GM18519 (cell line): ENCODE data around the gene IGSF5.
"Not testable (repeated sequence)": the region's sequence is repeated elsewhere in the genome, so short reads cannot be mapped to it uniquely, and the experiment has no call there.

Experiments used
- ATAC-seq: cut with Tn5 transposase; IDR thresholded peaks from one replicate; pipeline ENCODE4 v1.9.1; 2021; ENCODE audit warnings: mild to moderate bottlenecking, moderate library complexity; ENCODE audit not compliant: unreplicated experiment, low FRiP score

IGSF5 gene

DNA sequence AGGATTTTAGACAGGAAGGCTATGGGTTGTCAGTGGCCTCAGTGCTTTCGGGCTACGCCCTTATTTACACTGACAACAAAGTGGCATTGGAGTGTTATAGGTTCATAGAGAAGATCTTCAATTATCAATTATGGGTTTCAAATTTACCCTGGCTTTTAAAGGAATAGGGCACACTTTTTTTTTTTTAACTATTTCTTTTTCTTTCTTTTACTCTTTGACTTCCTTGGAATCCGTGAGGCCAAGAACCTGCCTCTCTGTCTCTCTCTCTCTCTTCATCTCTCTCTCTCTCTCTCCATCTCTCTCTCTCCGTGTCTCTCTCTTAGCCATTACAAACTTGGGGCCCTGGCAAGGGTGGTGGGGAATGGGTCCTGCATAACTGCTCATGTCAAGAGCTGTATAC lies at the start of gene IGSF5:
Gene IGSF5 (plus strand): TSS at position 301 of the 400 bp plus-strand sequence. CDS start 327 bp downstream, outside the sequence.
- ATAC-seq = not testable (repeated sequence)

DNA sequence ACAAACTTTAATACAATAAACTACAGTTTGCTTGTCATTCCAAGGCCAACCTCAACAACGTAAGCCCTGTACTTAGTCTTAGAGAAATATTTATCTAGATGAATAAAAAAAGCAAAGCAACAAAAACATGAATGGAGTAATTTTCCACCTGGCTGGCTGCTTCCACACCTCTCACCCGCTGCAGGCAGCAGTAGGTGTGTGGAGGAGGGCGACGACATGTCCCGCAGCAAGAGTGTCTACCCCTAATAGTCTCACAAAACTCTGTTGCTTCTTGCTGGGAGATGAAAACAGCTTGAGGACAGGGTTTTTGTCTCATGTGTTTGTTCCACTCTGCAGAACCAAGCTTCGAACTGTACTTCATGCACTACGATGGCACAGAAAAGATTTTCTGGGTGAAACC lies 48.8 kb upstream of the IGSF5 start:
- ATAC-seq = no peak

DNA sequence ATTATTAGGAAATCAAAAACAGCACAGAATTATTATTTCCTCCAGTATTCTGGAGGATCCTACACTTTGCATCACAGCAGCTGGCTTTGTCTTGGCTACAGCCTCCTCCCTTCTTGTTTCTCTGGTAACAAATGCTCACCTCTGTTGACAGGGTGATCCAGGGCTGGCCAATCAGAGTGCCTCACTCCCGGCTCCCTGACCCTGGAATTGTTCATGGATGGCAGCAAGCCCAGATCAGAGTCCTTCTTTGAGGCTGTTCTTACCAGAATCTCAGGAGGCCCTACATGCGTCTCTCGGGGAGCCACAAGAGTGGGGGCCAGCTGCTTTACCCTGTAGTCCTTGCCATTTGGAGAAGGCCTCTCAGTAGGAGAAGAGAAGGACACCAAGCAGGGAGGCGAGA lies 48.4 kb upstream of the IGSF5 start:
- no peak for ATAC-seq

DNA sequence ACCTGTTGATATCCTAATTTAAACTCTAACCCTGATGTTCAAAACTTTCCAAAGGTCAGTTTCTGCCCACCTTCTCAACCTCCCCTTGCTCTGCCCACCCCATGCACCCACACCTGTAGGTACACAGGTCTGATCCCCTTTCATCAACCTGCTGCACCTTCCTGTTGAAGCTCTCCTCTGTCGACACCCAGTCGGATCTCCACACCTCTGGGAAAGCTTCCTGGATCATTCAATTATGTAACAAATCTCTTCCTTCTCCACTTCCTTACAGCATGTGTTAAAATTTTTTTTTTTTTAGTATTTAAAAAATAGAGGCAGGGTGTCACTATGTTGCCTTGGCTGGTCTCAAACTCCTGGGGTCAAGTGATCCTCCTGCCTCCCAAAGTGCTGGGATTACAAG lies 44.7 kb upstream of the IGSF5 start:
- no peak for ATAC-seq

DNA sequence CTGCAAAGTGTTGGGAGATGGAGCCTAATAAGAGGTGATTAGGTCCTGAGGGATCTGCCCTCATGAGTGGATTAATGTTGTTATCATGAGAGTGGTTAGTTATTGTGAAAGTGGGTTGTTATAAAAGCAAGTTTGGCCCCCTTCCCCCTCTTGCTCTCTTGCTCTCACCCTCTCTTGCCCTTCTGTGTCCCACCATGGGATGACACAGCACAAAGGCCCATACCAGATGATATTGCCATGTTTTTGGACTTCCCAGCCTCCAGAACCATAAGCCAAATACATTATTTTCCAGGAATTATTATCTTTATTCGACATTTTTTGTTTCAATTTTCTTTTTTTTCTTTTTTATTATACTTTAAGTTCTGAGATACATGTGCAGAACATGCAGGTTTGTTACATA lies 41.4 kb upstream of the IGSF5 start:
- no peak for ATAC-seq

DNA sequence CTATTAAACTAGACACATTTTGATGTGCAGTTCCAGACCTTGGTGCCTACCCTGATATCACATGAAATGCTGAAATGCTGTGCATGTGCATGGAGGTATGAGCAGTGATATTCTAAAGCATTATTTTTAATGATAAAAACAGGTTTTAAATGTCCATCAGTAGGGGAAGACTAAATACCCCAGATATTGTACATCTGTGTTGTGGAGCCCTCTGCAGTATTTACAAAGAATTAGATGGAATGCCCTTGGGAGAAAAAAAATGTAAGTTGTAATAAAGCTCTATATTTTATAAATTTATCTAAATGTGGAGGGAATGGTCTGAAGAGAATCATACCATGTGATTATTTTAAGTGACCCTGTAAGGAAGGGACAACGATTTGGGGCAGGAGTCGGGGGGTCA lies 39.1 kb upstream of the IGSF5 start:
- no peak for ATAC-seq

DNA sequence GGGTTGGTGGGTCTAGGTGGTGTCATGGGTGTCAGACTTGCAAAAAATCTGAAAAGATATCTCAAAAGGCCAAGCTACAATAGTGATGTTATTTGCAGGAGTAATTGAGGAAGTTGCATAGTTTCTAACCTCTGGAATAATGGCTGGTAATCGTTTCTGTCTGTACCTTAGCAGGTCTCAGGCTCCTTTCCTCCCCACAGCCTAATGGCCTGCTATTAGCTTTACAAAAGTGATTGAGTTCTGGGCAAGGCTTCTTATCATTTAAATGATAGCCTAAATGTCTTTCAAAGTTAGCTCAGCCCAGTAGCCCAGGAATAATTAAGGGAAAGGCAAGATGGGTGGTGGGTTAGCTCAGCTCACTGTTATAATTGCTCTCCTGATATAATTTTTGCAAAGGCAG lies 37.7 kb upstream of the IGSF5 start:
- no peak for ATAC-seq

DNA sequence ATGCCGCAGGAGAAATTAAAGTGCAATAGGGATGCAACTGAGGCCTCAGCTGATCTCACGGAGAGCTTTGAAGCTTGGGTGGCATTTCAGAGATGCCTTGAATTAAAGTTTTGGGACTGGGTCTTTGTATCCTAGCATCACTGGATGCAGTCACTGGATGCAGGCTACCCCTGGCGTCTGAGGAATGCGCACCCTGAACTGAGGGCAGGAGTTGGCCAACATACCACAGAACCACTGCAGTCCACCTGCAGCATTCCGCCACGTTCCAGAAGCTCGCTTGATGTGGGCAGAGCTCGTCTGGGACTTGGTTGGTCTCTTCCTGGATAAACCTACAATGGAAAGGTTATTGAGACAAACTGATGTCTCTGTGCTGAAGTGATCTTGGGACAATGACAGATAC lies 34.1 kb upstream of the IGSF5 start:
- ATAC-seq = no peak

DNA sequence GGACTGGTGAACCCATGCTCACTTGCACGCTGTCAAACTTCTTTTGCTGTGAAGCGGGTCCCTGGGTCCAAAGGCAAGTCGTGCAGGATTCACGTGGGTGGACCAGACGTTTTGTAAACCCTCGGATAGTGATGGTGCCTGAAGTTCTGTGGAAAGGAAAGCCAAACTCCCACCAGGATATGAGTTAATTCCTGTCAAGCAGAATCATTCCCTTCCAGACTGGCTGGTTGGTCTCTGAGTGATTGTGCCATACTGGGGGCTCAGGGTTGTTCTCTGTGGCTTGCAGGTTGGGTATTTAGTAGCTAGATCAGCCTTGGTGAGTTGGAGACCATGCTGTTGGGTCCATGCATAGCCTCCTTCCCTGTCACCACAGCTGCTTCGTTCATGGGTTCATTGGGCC lies 32.7 kb upstream of the IGSF5 start:
- no peak for ATAC-seq

DNA sequence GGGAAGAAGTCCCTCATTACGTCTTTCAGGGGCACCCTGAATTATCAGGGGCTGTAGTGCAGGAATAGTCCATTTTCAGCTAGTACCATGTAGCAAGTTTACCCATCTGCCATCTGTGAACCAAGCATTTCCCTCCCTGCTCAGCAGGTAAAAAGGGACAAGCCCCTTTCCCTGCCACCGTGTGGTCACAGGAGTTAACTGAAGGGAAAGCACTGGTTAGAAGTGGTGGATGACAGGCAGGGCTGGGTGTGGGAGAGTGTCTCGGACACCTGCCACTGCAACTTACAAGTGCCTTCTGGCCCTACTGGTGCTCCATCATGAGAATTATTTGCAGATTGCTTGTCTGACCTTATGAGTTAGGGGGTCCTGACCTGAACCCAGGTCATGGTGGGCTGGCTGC lies 32.0 kb upstream of the IGSF5 start:
- ATAC-seq = no peak

DNA sequence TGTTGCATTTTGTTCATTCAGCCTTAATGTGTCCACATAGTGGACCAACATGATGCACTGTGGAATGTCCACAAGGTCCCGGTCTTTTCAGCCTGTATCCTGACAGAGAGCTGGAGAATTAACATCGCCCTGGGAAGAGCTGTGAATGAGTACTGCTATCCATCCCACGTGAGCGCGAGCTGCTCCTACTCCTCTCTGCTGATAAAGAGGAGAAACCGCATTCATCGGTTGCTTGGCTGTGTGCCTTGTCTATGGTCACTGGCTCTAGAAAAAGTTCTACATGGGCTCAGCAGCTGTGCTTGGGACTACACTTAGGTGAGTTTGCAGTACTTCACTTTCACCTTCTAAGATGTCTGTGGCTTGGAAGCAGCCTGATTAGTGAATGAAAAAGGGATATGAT lies 31.1 kb upstream of the IGSF5 start:
- no peak for ATAC-seq

DNA sequence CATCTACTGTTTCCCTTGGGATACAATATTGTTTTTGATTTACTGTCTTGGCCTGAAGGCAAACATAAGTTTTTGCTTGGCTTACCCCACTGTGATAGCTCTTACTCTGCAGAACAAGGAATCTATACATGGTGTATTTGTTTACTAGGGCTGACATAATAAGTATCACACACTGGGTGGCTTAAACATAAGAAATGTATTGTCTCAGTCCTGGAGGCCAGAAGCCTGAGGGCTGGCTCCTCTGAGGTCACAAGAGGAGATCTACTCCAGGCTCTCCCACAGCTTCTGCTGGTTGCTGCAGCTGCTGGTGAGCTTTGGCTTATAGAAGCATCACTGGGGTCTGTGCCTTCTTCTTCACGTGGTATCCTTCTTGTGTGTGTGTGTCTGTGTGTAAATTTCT lies 30.7 kb upstream of the IGSF5 start:
- ATAC-seq = no peak

DNA sequence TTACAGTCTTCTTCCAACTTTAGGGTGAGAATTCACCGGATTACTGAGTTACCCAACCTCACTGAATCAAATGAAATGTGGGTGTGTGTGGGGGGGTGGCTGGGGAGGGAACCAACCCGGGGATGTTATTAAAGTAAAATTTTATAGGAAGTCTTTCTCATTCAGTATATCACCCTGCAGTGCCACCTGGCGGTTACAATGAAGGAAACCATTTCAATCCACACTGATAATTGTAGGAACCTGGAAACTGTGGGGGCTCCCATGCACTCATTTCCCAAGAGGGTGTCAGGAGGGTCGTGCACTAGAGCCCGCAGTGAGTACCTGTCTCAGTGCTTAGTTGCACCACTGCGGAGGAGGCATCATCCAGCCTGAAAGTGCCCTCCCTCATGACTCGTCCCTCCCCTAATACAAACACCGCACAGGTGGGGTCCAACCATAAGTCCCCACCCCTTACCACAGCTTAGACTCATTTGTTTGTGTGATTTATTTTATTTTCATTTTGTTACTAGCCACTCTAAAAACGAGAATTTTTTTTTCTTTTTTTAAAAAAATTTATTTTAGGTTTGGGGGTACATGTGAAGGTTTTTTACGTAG lies 29.1 kb upstream of the IGSF5 start:
- ATAC-seq = no peak

DNA sequence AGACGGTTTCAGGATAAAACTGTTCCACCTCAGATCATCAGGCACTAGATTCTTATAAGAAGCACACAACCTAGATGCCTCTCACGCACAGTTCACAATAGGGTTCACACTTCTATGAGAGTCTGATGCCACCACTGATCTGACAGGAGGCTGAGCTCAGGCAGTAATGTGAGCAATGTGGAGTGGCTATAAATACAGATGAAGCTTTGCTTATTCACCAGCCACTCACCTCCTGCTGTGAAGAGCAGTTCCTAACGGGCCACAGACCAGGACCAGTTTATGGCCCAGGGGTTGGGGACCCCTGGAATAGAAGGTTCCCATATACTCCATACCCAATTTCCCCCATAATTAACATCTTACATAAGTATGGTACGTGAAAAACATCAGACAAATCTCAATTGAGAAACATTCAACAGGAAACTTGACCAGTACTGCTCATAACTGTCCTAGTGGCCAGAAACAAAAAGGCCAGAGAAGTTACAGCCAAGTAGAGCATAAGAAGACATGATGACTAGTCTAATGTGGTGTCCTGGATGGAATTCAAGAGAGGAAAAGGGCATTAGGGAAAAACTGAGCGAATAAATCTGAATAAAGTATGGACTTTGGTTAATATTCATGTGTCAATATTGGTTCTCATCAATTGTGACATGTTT lies 24.7 kb upstream of the IGSF5 start:
- no peak for ATAC-seq

DNA sequence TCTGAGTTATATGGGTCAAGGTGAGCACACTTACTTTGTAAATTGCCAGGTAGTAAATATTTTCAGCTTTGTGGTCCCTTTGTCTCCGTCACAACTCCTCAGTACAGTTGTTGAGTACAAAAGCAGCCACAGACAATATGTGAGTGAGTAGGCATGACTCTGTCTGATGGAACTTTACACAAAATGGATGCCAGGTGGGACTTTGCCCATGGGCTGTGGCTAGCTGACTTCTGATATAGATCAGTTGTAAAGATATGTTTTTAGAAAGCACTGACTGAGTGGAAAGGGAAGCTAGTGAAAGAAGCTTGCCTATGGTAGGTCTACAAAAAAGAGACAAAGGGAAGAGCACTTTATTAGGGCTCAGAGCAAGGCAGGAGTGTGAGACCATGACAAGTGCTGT lies 23.1 kb upstream of the IGSF5 start:
- no peak for ATAC-seq

DNA sequence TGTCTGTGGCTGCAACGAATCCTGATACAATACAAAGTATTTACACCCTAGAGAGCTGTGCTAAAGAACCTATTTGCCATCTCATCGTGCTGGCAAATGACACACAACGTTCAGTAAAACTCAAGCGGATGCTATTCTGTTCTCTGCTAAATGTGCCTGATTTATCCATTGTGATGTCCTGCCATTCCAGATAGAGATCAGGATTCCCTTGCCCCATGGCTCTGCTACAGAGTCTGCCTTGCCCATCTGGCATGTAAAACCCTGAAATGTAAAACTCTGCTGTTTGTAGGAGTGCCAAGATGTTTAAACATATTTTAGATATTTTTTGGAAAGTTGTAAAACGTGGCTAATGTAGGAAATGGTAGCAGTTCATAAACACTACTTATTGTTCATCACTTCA lies 20.0 kb upstream of the IGSF5 start:
- no peak for ATAC-seq

DNA sequence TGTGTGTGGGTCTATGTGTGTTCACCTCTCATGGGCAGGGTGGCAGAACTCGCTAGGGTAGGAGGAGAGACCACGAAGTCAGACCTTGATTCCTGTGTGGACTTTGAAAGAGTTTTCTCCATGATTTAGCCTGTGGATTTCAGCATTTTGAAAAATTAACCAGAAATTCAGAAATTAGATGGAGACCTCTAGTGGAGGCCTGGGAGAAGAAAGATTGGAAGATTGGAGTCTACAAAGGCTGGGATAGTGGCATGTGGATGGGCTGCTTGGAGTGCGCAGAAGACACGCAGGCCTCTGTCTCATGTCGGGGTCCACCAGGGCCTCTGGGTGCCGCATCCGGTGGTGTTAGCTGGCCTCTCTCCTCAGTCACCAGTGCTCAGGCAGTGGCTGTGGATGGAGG lies 18.9 kb upstream of the IGSF5 start:
- ATAC-seq = no peak

DNA sequence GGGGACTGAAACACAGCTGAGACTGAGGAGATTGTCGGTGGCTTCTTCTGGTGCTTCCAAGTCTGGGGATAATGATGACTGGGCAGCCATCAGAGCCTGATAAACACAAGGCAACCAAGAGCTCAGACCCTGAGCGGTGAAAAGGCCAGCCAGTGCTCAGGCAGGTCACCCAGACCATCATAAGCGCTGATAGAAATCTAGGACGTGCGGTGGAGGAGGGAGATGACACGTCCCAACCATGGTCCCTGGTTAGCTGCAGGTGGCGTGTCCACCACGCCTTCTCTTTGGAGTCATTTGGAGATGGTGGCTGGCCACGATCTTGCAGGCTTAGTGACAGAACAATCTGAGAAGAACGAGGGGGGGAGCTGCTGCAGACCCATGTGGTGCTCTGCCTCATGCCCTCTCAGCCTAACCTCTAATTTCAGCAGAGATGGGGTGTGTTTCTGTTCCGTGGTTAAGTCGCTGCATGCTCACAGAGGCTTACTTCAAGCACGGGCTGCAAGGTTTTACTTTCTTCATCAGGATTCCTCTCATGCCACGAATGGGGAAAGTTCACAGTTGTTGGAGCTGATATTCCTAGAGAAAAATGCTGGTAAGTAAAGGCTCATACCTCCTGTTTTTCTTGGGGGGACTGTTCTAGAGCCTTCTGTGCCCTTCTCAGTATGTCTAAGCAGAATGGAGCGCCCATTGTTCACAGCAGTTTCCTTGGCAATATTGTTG lies 17.4 kb upstream of the IGSF5 start:
- ATAC-seq = no peak

DNA sequence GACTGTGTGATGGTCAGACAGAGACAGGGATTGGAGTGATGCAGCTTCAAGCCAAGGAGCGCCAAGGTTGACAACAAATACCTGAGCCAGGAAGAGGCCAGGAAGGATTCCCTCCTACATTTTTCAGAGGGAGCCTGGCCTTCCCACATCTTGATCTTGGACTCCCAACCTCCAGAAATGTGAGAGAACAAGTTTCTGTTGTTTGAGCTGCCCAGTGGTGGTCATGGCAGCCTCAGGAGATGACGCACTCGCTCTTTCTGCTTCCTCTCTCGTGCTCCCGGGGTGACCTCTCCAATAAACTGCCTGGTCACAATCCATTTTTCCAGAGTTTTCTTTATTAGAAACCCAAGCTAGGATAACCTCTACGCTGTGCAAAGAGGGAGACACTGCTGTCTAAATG lies 16.6 kb upstream of the IGSF5 start:
- ATAC-seq = no peak

DNA sequence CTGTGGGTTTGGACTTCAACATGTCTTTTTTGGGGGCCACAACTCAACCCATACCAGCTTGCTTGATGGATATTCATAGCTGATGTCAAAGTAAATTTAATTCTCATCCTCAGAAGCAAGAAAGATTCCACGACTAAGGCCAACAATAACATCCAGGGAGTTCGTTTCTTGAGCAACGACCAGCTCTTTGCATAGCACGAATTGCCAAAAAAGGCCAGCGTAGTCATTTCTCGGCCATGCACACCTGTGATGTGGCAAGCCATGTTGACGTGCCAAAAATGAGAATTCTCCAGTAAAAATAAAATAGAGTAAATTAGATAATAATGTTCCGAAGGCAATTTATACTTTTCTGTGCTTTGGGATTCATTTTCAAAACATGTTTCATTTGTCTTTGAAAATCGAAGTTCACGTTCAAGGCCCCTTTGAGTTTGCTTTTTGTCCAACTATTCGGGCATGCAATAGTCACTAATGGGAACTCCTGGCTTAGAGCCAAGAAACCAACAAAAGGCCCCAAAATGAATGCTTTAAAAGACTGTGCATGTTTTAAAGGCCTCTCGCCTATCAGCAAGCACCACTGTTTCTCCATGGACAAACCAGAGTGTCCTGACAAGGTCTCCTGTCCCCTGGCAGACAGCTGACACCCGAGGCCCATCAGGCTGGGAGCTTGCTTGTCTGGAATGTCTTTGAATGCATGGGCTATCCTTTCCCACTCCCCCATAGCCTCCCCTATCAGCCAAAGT lies 14.4 kb upstream of the IGSF5 start:
- ATAC-seq = no peak

DNA sequence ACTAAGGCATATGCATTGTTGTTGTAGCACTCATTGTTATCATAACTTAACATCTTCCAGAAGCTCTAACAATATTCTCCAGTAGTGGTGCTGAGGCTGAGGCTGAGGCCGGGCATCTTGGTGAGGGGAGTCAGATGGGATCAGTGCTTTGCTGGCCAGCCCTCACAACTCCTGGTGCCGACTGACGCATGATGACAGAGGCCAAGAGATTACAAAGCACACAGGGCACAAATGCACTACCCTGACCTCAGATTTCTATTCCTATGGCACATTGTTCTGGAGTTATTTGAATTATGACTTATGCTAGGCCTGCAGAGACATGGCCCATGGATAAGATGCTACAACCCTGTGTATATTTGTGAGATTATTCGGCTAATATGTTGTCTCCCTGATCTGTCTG lies 8.3 kb upstream of the IGSF5 start:
- no peak for ATAC-seq
